ENCODE results near the gene IFT43.

Gene IFT43

DNA sequence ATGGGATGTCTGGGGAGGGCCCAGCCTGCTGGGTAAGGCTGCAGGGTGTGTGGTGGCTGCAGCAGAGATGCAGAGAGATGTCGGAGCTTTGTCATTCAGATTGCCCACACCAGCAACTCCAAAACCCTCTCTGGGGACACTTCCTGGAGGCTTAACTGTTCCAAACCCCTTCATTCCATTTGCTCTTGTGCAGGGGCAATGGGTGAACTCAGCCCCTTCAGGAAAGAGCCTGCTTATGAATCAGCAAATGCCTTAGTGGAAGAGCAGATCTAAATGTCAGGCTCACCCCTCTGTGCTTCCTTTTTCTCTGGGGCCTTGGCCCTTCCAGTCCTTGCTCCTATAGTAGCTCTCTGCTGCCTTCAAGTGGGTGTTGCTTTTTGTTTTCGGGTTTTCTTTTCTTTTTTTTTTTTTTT, 129.5 kb downstream of the IFT43 start:
- no peak for DNase-seq

DNA sequence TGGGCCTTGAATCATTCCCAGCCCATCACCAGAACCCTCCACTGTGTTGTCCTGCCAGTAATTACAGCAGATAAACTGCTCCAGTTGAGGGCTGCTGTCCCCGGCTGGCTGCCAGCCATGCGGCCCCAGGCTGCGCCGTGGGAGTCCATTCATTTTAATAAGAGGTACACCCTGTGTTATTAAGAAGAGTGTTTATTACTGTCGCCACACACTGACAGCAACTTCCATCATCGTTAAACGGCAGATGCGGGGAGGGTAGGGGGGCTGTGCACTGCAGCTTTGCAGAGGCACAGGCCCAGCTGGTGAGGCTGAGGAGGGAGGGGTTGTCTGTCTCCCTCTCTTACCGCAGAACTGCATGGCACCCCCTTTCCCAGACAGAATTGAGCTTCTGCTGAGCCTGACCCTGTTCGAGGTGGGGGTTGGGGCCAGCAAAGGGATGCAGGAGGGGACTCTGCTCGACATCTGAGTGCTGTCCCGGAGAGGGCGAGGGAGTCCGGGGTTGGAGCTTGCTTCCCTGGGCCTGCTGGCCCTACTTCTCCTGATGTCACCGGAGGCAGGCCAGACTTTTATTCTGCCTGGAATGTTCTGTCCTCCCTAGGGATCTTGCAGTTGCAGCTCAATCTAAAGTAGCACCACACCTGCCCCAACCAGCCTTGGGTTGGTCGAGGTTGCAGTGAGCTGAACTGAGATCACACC, 132.4 kb downstream of the IFT43 start:
- no peak for DNase-seq

DNA sequence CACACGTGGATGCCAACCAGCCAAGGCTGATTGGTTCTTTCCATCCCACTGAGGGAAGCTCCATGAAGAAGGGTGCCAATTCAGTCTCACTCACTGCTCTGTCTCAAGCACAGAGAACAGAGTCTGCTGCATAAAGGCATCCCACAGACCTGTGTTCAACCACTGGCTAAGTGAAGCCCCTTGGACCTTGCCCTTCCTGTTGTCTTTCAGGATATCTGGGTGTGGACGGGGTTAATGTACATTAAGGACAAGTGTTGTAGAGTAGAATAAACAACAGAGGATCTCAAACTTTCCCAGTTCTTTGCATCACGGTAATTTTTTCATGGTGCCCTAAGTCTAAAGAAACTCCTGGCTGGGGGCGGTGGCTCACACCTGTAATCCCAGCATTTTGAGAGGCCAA, 133.0 kb downstream of the IFT43 start:
- no peak for DNase-seq

DNA sequence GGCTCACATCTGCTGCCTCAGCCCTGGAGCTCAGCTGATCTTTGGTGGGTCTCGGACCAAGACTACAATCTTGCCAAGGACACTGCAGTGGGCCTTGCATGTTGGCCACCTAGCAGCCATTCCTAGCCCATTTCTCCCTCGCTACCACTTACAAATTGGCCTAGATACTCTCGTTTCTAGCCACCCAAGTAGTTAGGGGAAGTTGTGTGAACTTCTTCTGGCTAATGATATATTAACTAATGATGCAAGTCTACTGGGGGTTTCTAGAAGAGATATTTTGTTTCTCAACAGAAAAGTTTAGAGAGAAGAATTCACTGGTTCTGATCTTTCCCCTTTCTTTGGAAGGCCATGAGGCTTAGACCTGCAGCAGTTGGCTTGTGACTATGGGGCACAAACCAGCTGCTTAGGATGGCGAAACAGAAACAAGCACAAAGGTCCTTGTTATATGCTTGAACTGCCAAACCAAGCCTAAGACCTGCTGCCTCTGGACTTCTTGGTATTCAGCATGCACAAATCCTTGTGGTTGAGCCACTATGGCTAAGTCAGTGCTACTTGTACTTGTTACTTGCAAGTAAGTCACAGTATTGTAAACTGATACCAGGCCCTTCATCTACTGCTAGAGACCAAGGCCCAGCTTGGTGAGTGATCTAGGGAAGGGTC, 135.7 kb downstream of the IFT43 start:
- DNase-seq: no peak

DNA sequence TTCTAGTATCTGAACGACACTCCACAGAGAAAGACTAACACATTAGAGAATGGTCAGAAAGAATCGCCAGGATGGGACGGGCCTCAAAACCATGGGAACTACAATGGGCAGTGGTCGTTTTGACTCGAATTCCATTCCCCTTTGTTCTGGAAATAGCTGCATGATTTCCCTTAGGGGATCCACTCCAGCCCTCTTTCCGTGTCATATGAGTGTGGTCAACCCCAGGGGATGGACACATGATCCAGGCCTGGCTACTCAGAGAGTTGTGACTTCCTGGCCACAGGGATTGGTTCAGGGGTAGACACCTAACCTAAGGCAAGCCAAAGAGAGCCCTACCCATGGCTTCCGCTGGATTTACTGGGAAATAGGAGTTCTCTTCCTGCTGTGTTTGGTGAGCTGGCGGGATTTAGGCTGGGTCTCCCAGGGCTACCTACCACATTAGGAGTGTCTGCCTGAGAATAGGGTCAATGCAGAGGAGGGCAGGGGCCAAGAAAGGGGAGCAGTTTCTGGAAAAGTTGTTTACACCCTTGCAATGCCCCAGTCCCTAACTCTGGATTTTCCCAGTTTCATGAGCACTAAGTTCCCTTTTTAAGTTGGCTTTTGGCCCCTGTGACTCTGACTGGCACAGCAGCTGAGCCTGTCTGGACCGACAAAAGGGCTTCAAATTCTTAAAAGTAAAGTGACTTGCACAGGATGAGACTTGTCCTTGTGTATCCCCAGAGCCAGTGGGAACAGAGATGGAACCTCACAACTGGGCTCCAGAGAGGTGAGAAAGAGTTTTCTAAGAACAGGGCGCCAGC, 138.1 kb downstream of the IFT43 start:
- DNase-seq: no peak

DNA sequence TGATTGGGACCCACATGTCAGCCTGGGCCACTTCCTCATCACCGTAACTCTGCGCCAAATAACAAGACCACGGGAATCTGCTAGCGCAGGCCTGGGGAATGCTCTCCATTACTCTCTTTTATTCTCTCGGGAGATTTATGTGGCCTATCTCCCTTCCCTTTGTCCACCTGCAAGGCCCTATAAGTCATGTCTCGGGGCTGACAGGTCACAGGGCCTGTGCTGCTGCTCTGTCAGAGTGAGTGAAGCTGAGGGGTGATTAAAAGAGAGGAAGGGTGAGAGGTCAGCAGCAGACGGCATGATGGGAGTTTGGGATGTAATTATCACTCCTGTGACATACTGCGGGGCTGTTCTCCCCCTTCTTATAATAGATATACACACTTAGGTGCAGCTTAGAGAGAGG, 139.9 kb downstream of the IFT43 start:
- DNase-seq: no peak

DNA sequence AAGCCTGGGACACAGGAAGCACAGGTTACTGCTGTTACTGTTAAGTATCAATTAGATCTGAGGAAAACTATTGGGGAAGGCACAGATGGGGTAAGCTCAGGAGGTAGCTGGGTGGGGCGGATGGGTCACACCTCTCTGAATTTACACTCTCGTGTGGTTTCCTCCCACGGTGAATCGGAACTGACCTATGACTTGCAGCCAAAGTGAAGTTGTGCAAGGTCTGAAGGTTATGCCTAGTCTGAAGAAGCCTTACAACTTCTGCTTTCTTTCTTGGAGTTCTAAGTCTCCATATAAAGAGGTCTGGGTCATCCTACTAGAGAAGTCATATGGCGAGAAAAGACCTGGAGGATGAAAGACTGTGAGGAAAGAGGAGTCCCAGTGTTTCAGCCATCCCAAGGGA, 140.5 kb downstream of the IFT43 start:
- no peak for DNase-seq

DNA sequence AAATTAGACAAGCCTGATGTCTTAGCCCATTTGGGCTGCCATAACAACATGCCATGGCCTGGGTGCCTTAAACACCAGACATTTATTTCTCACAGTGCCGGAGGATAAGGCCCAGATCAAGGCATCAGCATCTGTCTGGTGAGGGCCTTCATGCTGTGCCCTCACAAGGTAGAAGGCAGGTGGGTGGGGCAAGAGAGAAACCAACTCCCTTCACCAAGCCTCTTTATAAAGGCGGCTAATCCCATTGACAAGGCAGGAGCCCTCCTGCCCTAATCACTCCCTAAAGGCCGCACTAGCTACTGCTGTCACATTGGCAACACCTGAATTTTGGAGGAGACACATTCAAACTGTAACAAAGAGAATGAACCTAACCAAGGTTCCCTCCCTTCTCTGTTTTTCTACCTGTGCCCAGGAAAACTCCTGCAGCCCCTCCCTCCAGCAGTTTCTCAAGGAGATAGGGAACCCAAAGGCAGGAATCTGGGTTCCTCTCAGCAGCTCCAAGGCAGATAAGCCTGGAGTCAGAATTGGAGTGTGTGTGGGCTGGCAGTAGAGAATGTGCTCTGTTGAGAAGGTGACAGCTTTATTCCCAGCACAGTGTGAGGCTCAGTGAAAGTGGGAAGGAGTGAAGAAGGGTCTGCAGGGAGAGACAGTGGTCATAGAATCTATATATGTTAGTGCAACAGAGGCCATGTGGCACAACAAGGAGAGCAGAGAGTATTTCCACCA, 144.5 kb downstream of the IFT43 start:
- no peak for DNase-seq

DNA sequence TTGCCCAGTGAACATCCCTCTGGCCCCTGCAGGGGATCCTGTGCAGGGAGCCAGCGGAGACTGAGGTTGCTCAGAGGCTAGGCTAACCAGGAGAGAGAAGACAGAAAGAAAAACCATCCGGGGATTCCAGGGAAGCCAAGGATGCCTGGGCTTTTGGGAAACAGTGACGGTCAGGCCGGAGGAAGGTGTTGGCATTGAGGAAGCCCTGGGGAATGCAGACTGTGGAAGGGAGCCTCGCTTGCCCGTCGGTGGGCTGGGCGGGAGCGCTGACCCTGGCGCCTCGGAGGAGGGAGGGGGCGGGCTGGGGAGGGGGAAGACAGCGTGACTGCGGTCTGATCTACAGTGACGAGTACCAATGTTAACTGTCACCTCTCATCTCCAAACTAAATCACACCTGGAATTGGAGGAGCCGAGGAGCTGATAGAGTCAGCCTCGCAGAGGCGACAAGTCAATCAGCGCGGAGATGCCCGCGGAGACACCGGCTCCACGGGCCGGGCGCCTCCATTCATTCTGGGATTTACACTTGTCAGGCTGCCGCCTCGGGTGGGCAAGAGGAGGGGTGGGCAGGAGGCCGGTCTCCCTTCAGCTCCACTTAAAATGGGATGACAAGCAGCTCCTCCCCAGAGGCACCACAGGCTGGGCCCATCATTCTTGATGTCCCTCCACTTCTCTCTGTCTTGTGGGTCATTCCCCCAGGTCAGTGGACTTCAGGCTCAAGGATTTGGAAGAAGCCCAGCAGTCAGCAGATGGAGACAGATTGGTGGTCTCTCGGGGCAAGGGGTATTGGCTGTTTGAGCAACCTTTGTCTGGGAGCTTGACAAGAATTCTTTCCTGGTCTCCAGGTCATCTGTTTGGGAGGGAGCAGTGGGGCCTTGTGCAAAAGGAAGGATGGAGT, 145.8 kb downstream of the IFT43 start:
- DNase-seq: no peak

DNA sequence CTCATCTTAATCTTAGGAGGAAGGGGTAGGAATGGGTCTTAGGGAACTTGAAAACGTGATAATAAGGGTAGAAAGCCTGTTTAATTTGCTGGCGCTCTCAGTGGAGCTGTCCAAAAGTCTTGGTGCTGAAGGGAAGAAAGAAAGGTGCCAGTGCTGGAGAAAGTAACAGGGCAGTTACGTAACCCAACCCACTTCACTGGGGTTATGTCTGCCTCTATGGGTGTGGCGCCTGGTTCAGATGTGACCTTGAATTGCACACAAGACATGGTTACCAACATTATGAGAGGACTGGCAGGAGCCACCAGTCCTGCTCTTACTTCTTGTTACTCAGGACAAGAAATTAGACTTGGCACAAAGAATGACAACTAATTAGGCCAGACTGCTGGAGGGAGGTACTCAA, 147.5 kb downstream of the IFT43 start:
- DNase-seq: no peak

Data from right forelimb (tissue), 1 donor.